Fibroblast of lung (primary cell): ENCODE data around the gene APLF.

Experiments
- CTCF ChIP-seq, 2 donors: IDR thresholded peaks in 1 of 2; conservative IDR thresholded peaks in 1 of 2; 1 replicate in 1 of 2; 2 replicates in 1 of 2; pipeline ENCODE4 v1.5.1; 2011 to 2012; ENCODE audit warnings: low read length in 2 of 2, control low read depth in 1 of 2, inconsistent platforms in 1 of 2, low read depth in 1 of 2, mild to moderate bottlenecking in 1 of 2
- EZH2 ChIP-seq: IDR thresholded peaks from 2 replicates; pipeline ENCODE4 v1.5.1; 2012; ENCODE audit warnings: low read length, control low read depth, mild to moderate bottlenecking; ENCODE audit errors: missing control alignments

- TF ChIP-seq CTCF (conservative IDR thresholded peaks at IDR 0.05 in 1 of 2, IDR thresholded peaks at IDR 0.05 in 1 of 2; ENCODE audit: low read depth in 1 of 2, low read length in 2 of 2) (no peak), EZH2 (no peak)
Observed at GRCh38 chr2:68467077-68467960, at the start of gene APLF, which contains the start of gene FBXO48.
